NCI-H524 (cell line): ENCODE results near the gene BHLHA15.

ENCODE experiments used
- DNase-seq, 2 experiments: peaks; one replicate each; lab custom pipeline; 2025; lab: John Stamatoyannopoulos, UW

The BHLHA15 gene

GRCh38 chr7:98225913-98226614 lies 14.8 kb downstream of the BHLHA15 start:
- DNase-seq, result no peak

GRCh38 chr7:98227939-98228338 lies 16.7 kb downstream of the BHLHA15 start:
- no peak for DNase-seq

- DNase-seq, result no peak
Measured at GRCh38 chr7:98228801-98229200, 17.6 kb downstream of the BHLHA15 start.

- no peak for DNase-seq
Measured at GRCh38 chr7:98229441-98229840, 18.2 kb downstream of the BHLHA15 start.

GRCh38 chr7:98229991-98230745 lies 18.9 kb downstream of the BHLHA15 start:
- DNase-seq, result no peak

GRCh38 chr7:98230746-98231471 lies 19.7 kb downstream of the BHLHA15 start:
- no peak for DNase-seq

GRCh38 chr7:98231493-98232262 lies 20.4 kb downstream of the BHLHA15 start:
- DNase-seq, result no peak

GRCh38 chr7:98232263-98232585 lies 21.0 kb downstream of the BHLHA15 start:
- no peak for DNase-seq

- no peak for DNase-seq
Measured at GRCh38 chr7:98232799-98233198, 21.6 kb downstream of the BHLHA15 start.

GRCh38 chr7:98233219-98234070 lies 22.2 kb downstream of the BHLHA15 start:
- no peak for DNase-seq

- no peak for DNase-seq
Measured at GRCh38 chr7:98234429-98235147, 23.3 kb downstream of the BHLHA15 start.

GRCh38 chr7:98235901-98236300 lies 24.7 kb downstream of the BHLHA15 start:
- DNase-seq, result no peak

- no peak for DNase-seq
Measured at GRCh38 chr7:98236355-98237185, 25.3 kb downstream of the BHLHA15 start.

- DNase-seq, result no peak
Measured at GRCh38 chr7:98238076-98238475, 26.8 kb downstream of the BHLHA15 start.

GRCh38 chr7:98238976-98239375 lies 27.7 kb downstream of the BHLHA15 start:
- DNase-seq, result no peak

GRCh38 chr7:98240961-98241673 lies 29.9 kb downstream of the BHLHA15 start:
- DNase-seq, result no peak

GRCh38 chr7:98241674-98242241 lies 30.5 kb downstream of the BHLHA15 start:
- DNase-seq, result no peak

GRCh38 chr7:98242342-98242741 lies 31.1 kb downstream of the BHLHA15 start:
- DNase-seq, result no peak

- no peak for DNase-seq
Measured at GRCh38 chr7:98242934-98243333, 31.7 kb downstream of the BHLHA15 start.
